IMR-90 (cell line): Measurements from ENCODE around the gene EMSY.

Experiments
- CEBPB ChIP-seq: IDR thresholded peaks from 2 replicates; pipeline ENCODE4 v1.6.1; 2012; ENCODE audit warnings: low read depth, low read length, improper control_type of control experiment
- FOS ChIP-seq: fragments of 150-350 bp; IDR thresholded peaks from 2 replicates; pipeline ENCODE4 v1.6.1; 2016; ENCODE audit warnings: low read depth, low read length
- MAZ ChIP-seq: IDR thresholded peaks from 2 replicates; pipeline ENCODE4 v1.6.1; 2012; ENCODE audit warnings: low read depth, mild to moderate bottlenecking, low read length, improper control_type of control experiment, moderate library complexity, borderline replicate concordance
- MXI1 ChIP-seq: IDR thresholded peaks from 2 replicates; pipeline ENCODE4 v1.6.1; 2012; ENCODE audit warnings: low read depth, mild to moderate bottlenecking, low read length, moderate library complexity, borderline replicate concordance
- POLR2A ChIP-seq: IDR thresholded peaks from 2 replicates; pipeline ENCODE4 v1.6.1; 2012; ENCODE audit warnings: mild to moderate bottlenecking, low read depth, low read length
- RAD21 ChIP-seq: IDR thresholded peaks from 2 replicates; pipeline ENCODE4 v1.6.1; 2012; ENCODE audit warnings: low read length, improper control_type of control experiment
- RCOR1 ChIP-seq: IDR thresholded peaks from 2 replicates; pipeline ENCODE4 v1.6.1; 2012; ENCODE audit warnings: mild to moderate bottlenecking, low read length, improper control_type of control experiment; ENCODE audit not compliant: insufficient replicate concordance
- SMC3 ChIP-seq: fragments of 150-350 bp; IDR thresholded peaks from 2 replicates; pipeline ENCODE4 v1.6.1; 2016; ENCODE audit warnings: low read depth, mild to moderate bottlenecking, antibody characterized with exemption, low read length, moderate library complexity
- TF ChIP-seq, protein P1 (sequence below): fragments of 150-350 bp; IDR thresholded peaks from 2 replicates; pipeline ENCODE4 v1.6.1; 2017; ENCODE audit warnings: mild to moderate bottlenecking, antibody characterized with exemption, low read length, low read depth
- TF ChIP-seq, protein P2 (sequence below): conservative IDR thresholded peaks from 2 replicates; pipeline ENCODE4 v1.5.1; 2012; ENCODE audit warnings: mild to moderate bottlenecking, low read depth, low read length, improper control_type of control experiment

DNA sequence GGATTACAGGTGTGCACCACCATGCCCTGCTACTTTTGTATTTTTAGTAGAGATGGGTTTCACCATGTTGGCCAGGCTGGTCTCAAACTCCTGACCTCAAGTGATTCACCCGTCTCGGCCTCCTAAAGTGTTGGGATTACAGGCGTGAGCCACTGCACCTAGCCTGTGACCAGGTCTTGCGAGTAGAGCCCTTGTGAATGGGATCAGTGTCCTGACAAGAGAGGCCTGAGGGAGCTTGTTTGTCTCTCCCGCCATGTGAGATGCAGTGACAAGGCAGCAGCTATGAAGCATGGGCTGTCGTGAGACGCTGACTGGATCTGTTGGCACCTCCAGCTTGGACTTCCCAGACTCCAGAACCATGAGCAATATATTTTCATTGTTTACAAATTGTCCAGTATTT, 156.5 kb downstream of the EMSY start:
- TF ChIP-seq RAD21 (no peak), POLR2A (no peak), MAZ (no peak), SMC3 (no peak), MXI1 (no peak), CEBPB (no peak), FOS (no peak), RCOR1 (no peak)
- TF ChIP-seq, protein P1, sequence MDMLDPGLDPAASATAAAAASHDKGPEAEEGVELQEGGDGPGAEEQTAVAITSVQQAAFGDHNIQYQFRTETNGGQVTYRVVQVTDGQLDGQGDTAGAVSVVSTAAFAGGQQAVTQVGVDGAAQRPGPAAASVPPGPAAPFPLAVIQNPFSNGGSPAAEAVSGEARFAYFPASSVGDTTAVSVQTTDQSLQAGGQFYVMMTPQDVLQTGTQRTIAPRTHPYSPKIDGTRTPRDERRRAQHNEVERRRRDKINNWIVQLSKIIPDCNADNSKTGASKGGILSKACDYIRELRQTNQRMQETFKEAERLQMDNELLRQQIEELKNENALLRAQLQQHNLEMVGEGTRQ = no peak
- TF ChIP-seq, protein P2, sequence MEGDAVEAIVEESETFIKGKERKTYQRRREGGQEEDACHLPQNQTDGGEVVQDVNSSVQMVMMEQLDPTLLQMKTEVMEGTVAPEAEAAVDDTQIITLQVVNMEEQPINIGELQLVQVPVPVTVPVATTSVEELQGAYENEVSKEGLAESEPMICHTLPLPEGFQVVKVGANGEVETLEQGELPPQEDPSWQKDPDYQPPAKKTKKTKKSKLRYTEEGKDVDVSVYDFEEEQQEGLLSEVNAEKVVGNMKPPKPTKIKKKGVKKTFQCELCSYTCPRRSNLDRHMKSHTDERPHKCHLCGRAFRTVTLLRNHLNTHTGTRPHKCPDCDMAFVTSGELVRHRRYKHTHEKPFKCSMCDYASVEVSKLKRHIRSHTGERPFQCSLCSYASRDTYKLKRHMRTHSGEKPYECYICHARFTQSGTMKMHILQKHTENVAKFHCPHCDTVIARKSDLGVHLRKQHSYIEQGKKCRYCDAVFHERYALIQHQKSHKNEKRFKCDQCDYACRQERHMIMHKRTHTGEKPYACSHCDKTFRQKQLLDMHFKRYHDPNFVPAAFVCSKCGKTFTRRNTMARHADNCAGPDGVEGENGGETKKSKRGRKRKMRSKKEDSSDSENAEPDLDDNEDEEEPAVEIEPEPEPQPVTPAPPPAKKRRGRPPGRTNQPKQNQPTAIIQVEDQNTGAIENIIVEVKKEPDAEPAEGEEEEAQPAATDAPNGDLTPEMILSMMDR = no peak
